ENCODE measurements around the gene CCAR1.
A peak's percentile ranks its signal among the peaks of the same experiment; 100 is the strongest.
"Not testable (repeated sequence)": the region's sequence is repeated elsewhere in the genome, so short reads cannot be mapped to it uniquely, and the experiment has no call there.

Gene CCAR1

GRCh38 chr10:68759223-68759863 is 38.3 kb downstream of the CCAR1 start:
- DNase-seq, result no peak

DNA sequence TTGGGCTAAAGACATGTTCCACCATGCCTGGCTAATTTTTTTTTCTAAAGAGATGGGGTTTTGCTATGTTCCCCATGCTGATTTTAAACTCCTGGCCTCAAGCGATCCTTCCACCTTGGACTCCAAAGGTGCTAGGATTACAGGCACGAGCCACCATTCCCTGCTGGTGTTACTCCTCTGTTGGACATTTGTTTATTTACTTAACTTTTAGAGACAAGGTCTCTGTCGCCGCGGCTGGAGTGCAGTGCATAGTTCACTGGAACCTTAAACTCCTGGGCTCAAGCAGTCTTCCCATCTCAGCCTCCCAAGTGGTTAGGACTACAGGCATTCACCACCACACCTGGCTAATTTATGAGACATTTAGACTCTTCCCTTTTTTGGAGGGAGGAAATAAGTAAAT is 38.9 kb downstream of the CCAR1 start:
- DNase-seq, result no peak

- DNase-seq, result not testable (repeated sequence)
These were observed 46.4 kb downstream of the CCAR1 start for GRCh38 chr10:68767407-68767806.

- no peak for DNase-seq
These were observed 60.9 kb downstream of the CCAR1 start for GRCh38 chr10:68781613-68782574.

- no peak for DNase-seq
These were observed 63.4 kb downstream of the CCAR1 start for GRCh38 chr10:68784476-68784875.

- no peak for DNase-seq
These were observed 66.8 kb downstream of the CCAR1 start for GRCh38 chr10:68787813-68788212.

GRCh38 chr10:68790476-68790875 is 69.4 kb downstream of the CCAR1 start:
- DNase-seq, result no peak

GRCh38 chr10:68792115-68792514 is 71.1 kb downstream of the CCAR1 start:
- no peak for DNase-seq

GRCh38 chr10:68795886-68796532 is 75.0 kb downstream of the CCAR1 start:
- no peak for DNase-seq

GRCh38 chr10:68796605-68797004 is 75.6 kb downstream of the CCAR1 start:
- no peak for DNase-seq

- no peak for DNase-seq
These were observed 79.2 kb downstream of the CCAR1 start for GRCh38 chr10:68800211-68800610.

GRCh38 chr10:68804692-68805091 is 83.7 kb downstream of the CCAR1 start:
- no peak for DNase-seq

DNA sequence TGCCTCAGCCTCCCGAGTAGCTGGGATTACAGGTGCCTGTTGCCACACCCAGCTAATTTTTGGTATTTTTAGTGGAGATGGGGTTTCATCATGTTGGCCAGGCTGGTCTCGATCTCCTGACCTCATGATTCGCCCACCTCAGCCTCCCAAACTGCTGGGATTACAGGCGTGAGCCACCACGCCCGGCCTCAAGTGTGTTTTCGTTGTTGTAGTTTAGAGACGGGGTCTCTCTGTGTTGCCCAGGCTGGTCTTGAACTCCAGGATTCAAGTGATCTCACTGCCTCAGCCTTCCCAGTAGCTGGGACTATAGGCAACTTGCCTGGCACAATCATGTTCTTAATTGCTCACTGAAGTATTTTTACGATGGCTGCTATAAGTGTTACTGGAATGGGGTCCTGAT is 89.8 kb downstream of the CCAR1 start:
- DNase-seq, result not testable (repeated sequence)

DNA sequence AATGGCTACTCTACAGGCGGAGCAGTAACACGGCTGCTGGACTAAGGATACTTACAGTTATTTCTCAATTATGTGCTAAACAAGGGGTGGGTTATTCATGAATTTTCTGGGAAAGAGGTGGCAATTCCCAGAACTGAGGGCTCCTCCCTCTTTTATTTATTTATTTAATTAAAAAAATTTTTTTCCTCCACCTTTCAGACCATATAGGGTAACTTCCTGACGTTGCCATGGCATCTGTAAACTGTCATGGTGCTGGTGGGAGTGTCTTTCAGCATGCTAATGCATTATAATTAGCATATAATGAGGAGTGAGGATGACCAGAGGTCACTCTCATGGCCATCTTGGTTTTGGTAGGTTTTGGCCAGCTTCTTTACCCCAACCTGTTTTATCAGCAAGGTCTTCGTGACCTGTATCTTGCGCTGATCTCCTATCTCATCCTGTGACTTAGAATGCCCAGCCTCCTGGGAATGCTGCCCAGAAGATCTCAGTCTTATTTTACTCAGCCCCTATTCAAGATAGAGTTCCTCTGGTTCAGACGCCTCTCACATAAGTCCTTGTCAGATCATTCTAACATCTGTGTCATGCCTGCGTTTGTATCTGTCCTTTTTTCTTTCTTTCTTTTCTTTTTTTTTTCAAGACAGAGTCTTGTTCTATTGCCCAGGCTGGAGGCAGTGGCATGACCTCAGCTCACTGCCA is 90.4 kb downstream of the CCAR1 start:
- no peak for DNase-seq

- DNase-seq, result no peak
These were observed 91.4 kb downstream of the CCAR1 start for GRCh38 chr10:68812420-68812819.

DNA sequence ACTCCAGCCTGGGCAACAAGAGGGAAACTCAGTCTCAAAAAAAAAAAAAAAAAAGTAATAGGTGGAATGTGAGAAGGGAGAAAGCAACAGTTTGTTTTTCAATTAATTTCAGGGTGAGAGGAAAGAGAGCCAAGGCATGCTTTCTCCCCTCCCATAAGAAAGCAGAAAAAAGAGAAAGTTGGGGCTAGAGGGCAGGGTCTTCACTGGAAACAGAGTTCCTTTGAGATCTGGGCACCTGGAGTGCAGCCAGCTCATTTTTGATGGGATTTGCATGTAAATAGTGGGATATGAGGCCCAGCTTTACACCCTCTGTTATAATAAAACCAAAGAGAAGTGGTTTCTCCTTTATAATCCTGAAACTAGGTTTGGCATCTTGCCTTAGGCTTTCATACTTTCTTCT is 92.5 kb downstream of the CCAR1 start:
- no peak for DNase-seq

- no peak for DNase-seq
These were observed 95.9 kb downstream of the CCAR1 start for GRCh38 chr10:68816796-68817412.

- not testable (repeated sequence) for DNase-seq
These were observed 99.3 kb downstream of the CCAR1 start for GRCh38 chr10:68820359-68820758.

DNA sequence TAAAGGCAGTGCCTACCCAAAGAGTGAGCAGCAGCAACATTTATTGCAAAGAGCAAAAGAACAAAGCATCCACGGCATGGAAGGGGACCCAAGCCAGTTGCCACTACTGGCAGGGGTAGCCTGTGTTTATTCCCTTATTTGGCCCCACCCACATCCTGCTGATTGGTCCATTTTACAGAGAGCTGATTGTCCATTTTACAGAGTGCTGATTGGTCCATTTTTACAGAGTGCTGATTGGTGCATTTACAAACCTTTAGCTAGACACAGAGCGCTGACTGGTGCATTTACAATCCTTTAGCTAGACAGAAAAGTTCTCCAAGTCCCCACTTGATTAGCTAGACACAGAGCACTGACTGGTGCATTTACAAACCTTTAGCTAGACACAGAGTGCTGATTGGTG is 101.6 kb downstream of the CCAR1 start:
- DNase-seq, result not testable (repeated sequence)

DNA sequence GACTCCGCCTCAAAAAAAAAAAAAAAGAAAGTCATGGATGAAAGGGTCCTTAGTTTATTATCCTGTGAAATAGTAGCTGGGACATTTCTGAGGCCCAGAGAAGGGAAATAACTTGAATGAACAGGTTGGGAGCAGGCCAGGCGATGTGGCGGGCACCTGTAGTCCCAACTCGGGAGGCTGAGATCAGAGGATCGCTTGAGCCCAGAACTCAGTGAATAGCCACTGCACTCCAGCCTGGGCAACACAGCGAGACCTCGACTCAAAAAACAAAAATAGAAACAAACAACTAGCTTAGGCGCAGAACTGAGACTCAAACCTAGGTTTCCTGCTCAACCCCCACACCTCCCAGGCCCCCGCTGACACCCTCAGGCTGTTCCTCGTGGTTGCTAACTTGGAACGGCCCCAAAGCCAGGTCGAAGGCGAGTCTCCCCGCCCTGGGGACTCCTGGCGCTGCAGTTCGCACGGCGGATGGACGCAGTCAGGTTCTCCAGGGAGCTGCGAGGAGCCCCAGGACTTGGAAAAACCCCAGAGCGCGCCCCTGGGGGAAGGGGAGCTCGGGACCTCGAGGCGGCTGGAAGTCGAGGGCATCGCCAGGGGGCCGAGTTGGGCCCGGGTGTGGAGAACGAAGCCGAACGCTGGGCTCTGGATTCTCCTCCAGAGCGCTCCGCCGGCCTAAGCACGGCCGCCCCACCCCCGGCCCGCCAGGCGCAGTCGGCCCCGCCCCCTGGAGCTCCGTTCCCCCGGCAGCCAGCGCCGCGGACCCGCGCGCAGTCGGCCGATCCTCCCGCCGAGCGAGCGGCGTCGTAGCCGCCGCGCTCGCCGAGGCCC is 105.9 kb downstream of the CCAR1 start, which contains the start of gene STOX1:
STOX1 (plus strand) TSS at position 768 of the 828 bp plus-strand sequence. CDS start 93 bp downstream, outside the sequence.
- DNase-seq, result peak; percentile 36

DNA sequence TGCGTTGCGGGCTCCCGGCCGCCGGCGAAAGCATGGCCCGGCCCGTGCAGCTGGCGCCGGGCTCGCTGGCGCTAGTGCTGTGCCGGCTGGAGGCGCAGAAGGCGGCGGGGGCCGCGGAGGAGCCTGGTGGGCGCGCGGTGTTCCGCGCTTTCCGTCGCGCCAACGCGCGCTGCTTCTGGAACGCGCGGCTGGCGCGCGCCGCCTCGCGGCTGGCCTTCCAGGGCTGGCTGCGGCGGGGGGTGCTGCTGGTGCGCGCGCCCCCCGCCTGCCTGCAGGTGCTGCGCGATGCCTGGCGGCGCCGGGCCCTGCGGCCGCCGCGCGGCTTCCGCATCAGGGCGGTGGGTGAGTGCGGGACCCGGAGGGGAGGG is 106.5 kb downstream of the CCAR1 start:
- DNase-seq, result not testable (repeated sequence)
